D341Med (cell line): ENCODE measurements around the gene EEFSEC.

Experiments used
- DNase-seq: peaks from one replicate; pipeline ENCODE4 v3.0.0; 2012; ENCODE audit warnings: low spot score

EEFSEC gene

GRCh38 chr3:128448491-128448890 is 295.2 kb downstream of the EEFSEC start:
- no peak for DNase-seq

- DNase-seq: no peak
Observed at GRCh38 chr3:128449111-128449638, 295.9 kb downstream of the EEFSEC start.

- DNase-seq: no peak
Observed at GRCh38 chr3:128452120-128452519, 298.8 kb downstream of the EEFSEC start.

- DNase-seq: no peak
Observed at GRCh38 chr3:128452678-128453275, 299.5 kb downstream of the EEFSEC start.

GRCh38 chr3:128453501-128454309 is 300.4 kb downstream of the EEFSEC start:
- no peak for DNase-seq

GRCh38 chr3:128454310-128454618 is 301.0 kb downstream of the EEFSEC start:
- DNase-seq: no peak

GRCh38 chr3:128455116-128455515 is 301.8 kb downstream of the EEFSEC start:
- no peak for DNase-seq

- DNase-seq: no peak
Observed at GRCh38 chr3:128455786-128456748, 302.8 kb downstream of the EEFSEC start.

GRCh38 chr3:128456776-128457715 is 303.8 kb downstream of the EEFSEC start:
- DNase-seq: peak; percentile 83

- no peak for DNase-seq
Observed at GRCh38 chr3:128457937-128458336, 304.7 kb downstream of the EEFSEC start.
